ENCODE measurements around the gene ANKRD44. TPM values are rescaled to one million over a fixed set of nuclear protein-coding genes. Genes with fewer than 3 reads are reported as not detected.
A peak's percentile ranks its signal among the peaks of the same experiment; 100 is the strongest.

Gene ANKRD44
- total and polyA plus RNA-seq, 4 experiments from 2014 or later: 51.5 to 248 (median 158) TPM

GRCh38 chr2:196957881-196958525, 352.6 kb downstream of the ANKRD44 start:
- intact Hi-C loops (cut with micrococcal nuclease): no loop called here
- H3K27ac ChIP-seq (ENCODE audit: low read depth, low read length): no peak overlapping the region
- Mint-ChIP-seq H3K4me1 (peaks cover 0 to 5% (median 1%) of the 10 kb centered on the region in 4 donors), H3K27me3 (peaks cover 0 to 3% of the 10 kb centered on the region in 2 donors), H3K4me3 (no peak overlapping the region), H3K27ac (no peak overlapping the region), H3K9me3 (peaks cover 0 to 3% (median 0%) of the 10 kb centered on the region in 8 donors), H3K36me3 (peaks cover 0 to 2% of the 10 kb centered on the region in 2 donors)
- peaks cover 2% of the 10 kb centered on the region for H3K4me1 ChIP-seq (ENCODE audit: insufficient read depth, low read length)
- H3K27me3 ChIP-seq (ENCODE audit: insufficient read depth, low read length): no peaks in the 10 kb centered on the region
- ChIA-PET CTCF (ENCODE audit: partially characterized antibody) (no interaction called here), POLR2A (ENCODE audit: partially characterized antibody) (no interaction called here)
- H3K9me3 ChIP-seq (ENCODE audit: control insufficient read depth in 1 of 2, low read length in 2 of 2): no peaks in the 10 kb centered on the region
- no peak for DNase-seq
- H3K36me3 ChIP-seq (ENCODE audit: insufficient read depth, low read length): no peaks in the 10 kb centered on the region
- no peak overlapping the region for H3K4me3 ChIP-seq (ENCODE audit: low read length in 2 of 2)

DNA sequence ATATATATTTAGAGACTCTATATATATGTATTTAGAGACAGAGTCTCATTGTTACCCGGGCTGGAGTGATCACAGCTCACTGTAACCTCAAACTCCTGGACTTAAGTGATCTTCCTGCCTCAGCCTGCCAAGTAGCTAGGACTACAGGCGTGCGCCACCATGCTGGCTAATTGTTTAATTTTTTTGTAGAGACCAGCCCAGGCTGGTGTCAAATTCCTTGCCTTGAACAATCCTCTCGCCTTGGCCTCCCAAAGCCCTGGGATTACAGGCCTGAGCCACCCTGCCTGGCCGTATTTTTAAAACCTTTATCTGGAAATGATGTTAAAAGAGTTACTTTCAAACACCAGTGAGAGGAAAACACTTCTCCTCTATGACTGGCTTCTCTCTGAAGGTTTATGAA, 353.1 kb downstream of the ANKRD44 start:
- H3K4me1 Mint-ChIP-seq: peaks cover 0 to 3% (median 0%) of the 10 kb centered on the region in 4 donors
- Histone ChIP-seq H3K4me3 (ENCODE audit: low read length in 2 of 2) (no peak overlapping the region), H3K4me1 (ENCODE audit: insufficient read depth, low read length) (no peaks in the 10 kb centered on the region), H3K9me3 (ENCODE audit: control insufficient read depth in 1 of 2, low read length in 2 of 2) (no peaks in the 10 kb centered on the region), H3K36me3 (ENCODE audit: insufficient read depth, low read length) (no peaks in the 10 kb centered on the region), H3K27ac (ENCODE audit: low read depth, low read length) (no peak overlapping the region), H3K27me3 (ENCODE audit: insufficient read depth, low read length) (no peaks in the 10 kb centered on the region)
- ChIA-PET POLR2A (ENCODE audit: partially characterized antibody) (no interaction called here), CTCF (ENCODE audit: partially characterized antibody) (no interaction called here)
- intact Hi-C loops (cut with micrococcal nuclease): no loop called here
- peaks cover 0 to 3% (median 0%) of the 10 kb centered on the region in 8 donors for H3K9me3 Mint-ChIP-seq
- peaks cover 0 to 6% of the 10 kb centered on the region in 2 donors for H3K27me3 Mint-ChIP-seq
- no peak for DNase-seq
- H3K36me3 Mint-ChIP-seq: no peaks in the 10 kb centered on the region
- no peak overlapping the region for H3K27ac Mint-ChIP-seq
- H3K4me3 Mint-ChIP-seq: no peak overlapping the region

DNA sequence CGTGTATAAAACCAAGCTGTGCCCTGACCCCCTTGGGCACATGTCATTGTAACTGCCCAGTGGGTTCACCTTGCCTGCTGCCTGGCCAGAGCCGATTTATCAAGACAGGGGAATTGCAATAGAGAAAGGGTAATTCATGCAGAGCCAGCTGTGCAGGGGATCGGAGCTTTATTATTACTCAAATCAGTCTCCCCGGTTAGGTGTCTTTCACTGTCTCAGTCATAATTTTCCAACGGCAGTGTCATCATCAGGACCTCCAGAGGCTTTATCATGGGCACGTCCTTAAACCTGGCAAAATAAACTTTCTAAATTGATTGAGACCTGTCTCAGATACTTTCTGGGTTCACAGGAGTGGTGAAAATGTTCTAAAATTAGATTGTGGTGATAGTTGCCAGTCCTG, 354.5 kb downstream of the ANKRD44 start:
- ChIA-PET CTCF (ENCODE audit: partially characterized antibody) (no interaction called here), POLR2A (ENCODE audit: partially characterized antibody) (no interaction called here)
- H3K27ac ChIP-seq (ENCODE audit: low read depth, low read length): no peak overlapping the region
- Mint-ChIP-seq H3K27ac (no peak overlapping the region), H3K36me3 (no peaks in the 10 kb centered on the region), H3K4me1 (no peaks in the 10 kb centered on the region), H3K9me3 (peaks cover 0 to 3% (median 0%) of the 10 kb centered on the region in 8 donors), H3K27me3 (peaks cover 0 to 6% of the 10 kb centered on the region in 2 donors), H3K4me3 (no peak overlapping the region)
- intact Hi-C loops (cut with micrococcal nuclease): no loop called here
- H3K4me3 ChIP-seq (ENCODE audit: low read length in 2 of 2): no peak overlapping the region
- H3K4me1 ChIP-seq (ENCODE audit: insufficient read depth, low read length): no peaks in the 10 kb centered on the region
- no peaks in the 10 kb centered on the region for H3K36me3 ChIP-seq (ENCODE audit: insufficient read depth, low read length)
- no peak for DNase-seq
- H3K27me3 ChIP-seq (ENCODE audit: insufficient read depth, low read length): no peaks in the 10 kb centered on the region
- H3K9me3 ChIP-seq (ENCODE audit: control insufficient read depth in 1 of 2, low read length in 2 of 2): no peaks in the 10 kb centered on the region

DNA sequence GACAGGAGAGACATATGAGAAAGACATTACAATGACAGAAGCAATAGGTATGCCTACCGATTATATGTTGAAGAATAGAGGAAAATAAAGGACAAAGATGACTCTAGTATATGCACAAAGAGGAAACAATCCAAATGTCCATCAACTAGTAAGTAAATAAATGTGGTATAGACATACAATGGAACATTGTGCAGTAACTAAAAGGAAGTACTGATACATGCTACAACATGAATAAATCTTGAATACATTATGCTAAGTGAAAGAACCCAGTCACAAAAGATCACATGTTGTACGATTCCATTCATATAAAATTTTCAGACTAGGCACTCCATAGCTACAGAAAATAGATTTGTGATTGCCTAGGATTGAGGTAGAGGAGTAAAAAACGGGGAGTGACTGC, 355.5 kb downstream of the ANKRD44 start:
- Mint-ChIP-seq H3K9me3 (peaks cover 0 to 3% (median 0%) of the 10 kb centered on the region in 8 donors), H3K4me3 (no peak overlapping the region), H3K27me3 (peaks cover 0 to 7% of the 10 kb centered on the region in 2 donors), H3K36me3 (no peaks in the 10 kb centered on the region), H3K27ac (no peak overlapping the region), H3K4me1 (no peaks in the 10 kb centered on the region)
- POLR2A ChIA-PET (ENCODE audit: partially characterized antibody): no interaction called here
- Histone ChIP-seq H3K4me1 (ENCODE audit: insufficient read depth, low read length) (no peaks in the 10 kb centered on the region), H3K27ac (ENCODE audit: low read depth, low read length) (no peak overlapping the region), H3K36me3 (ENCODE audit: insufficient read depth, low read length) (no peaks in the 10 kb centered on the region), H3K4me3 (ENCODE audit: low read length in 2 of 2) (no peak overlapping the region), H3K27me3 (ENCODE audit: insufficient read depth, low read length) (no peaks in the 10 kb centered on the region), H3K9me3 (ENCODE audit: control insufficient read depth in 1 of 2, low read length in 2 of 2) (no peaks in the 10 kb centered on the region)
- intact Hi-C loops (cut with micrococcal nuclease): no loop called here
- no peak for DNase-seq
- CTCF ChIA-PET (ENCODE audit: partially characterized antibody): no interaction called here

- Mint-ChIP-seq H3K27me3 (peaks cover 0 to 10% of the 10 kb centered on the region in 2 donors), H3K9me3 (peaks cover 0 to 3% (median 0%) of the 10 kb centered on the region in 8 donors), H3K4me3 (no peak overlapping the region), H3K36me3 (no peaks in the 10 kb centered on the region), H3K4me1 (no peaks in the 10 kb centered on the region), H3K27ac (no peak overlapping the region)
- ChIA-PET CTCF (ENCODE audit: partially characterized antibody) (no interaction called here), POLR2A (ENCODE audit: partially characterized antibody) (no interaction called here)
- Histone ChIP-seq H3K27me3 (ENCODE audit: insufficient read depth, low read length) (no peaks in the 10 kb centered on the region), H3K9me3 (ENCODE audit: control insufficient read depth in 1 of 2, low read length in 2 of 2) (no peaks in the 10 kb centered on the region), H3K4me3 (ENCODE audit: low read length in 2 of 2) (no peak overlapping the region), H3K36me3 (ENCODE audit: insufficient read depth, low read length) (no peaks in the 10 kb centered on the region), H3K4me1 (ENCODE audit: insufficient read depth, low read length) (no peaks in the 10 kb centered on the region), H3K27ac (ENCODE audit: low read depth, low read length) (no peak overlapping the region)
- DNase-seq: no peak
- intact Hi-C loops (cut with micrococcal nuclease): no loop called here
Measured at GRCh38 chr2:196954001-196954400, 356.6 kb downstream of the ANKRD44 start.

GRCh38 chr2:196952936-196953335, 357.6 kb downstream of the ANKRD44 start:
- Mint-ChIP-seq H3K4me1 (no peaks in the 10 kb centered on the region), H3K36me3 (no peaks in the 10 kb centered on the region), H3K4me3 (no peak overlapping the region), H3K27me3 (peaks cover 0 to 11% of the 10 kb centered on the region in 2 donors), H3K27ac (no peak overlapping the region), H3K9me3 (peaks cover 0 to 2% (median 0%) of the 10 kb centered on the region in 8 donors)
- H3K9me3 ChIP-seq (ENCODE audit: control insufficient read depth in 1 of 2, low read length in 2 of 2): no peaks in the 10 kb centered on the region
- ChIA-PET CTCF (ENCODE audit: partially characterized antibody) (interaction anchor here (0.6 to 0.7 kb wide), 2 partner anchors 12 to 495 kb away, joined by 3 read pairs; no protein-coding TSS in a partner anchor), POLR2A (ENCODE audit: partially characterized antibody) (no interaction called here)
- intact Hi-C loops (cut with micrococcal nuclease): no loop called here
- H3K27me3 ChIP-seq (ENCODE audit: insufficient read depth, low read length): no peaks in the 10 kb centered on the region
- no peaks in the 10 kb centered on the region for H3K4me1 ChIP-seq (ENCODE audit: insufficient read depth, low read length)
- H3K4me3 ChIP-seq (ENCODE audit: low read length in 2 of 2): no peak overlapping the region
- H3K27ac ChIP-seq (ENCODE audit: low read depth, low read length): no peak overlapping the region
- no peaks in the 10 kb centered on the region for H3K36me3 ChIP-seq (ENCODE audit: insufficient read depth, low read length)
- DNase-seq: no peak

- H3K36me3 ChIP-seq (ENCODE audit: insufficient read depth, low read length): no peaks in the 10 kb centered on the region
- Mint-ChIP-seq H3K9me3 (peaks cover 0 to 2% (median 0%) of the 10 kb centered on the region in 8 donors), H3K36me3 (no peaks in the 10 kb centered on the region), H3K4me3 (no peak overlapping the region), H3K27ac (peak overlapping the region in 1 of 7 donors; percentile 63), H3K27me3 (peaks cover 0 to 11% of the 10 kb centered on the region in 2 donors), H3K4me1 (no peaks in the 10 kb centered on the region)
- H3K27me3 ChIP-seq (ENCODE audit: insufficient read depth, low read length): no peaks in the 10 kb centered on the region
- no peak overlapping the region for H3K4me3 ChIP-seq (ENCODE audit: low read length in 2 of 2)
- no peaks in the 10 kb centered on the region for H3K9me3 ChIP-seq (ENCODE audit: control insufficient read depth in 1 of 2, low read length in 2 of 2)
- intact Hi-C loops (cut with micrococcal nuclease): no loop called here
- CTCF ChIA-PET (ENCODE audit: partially characterized antibody): no interaction called here
- POLR2A ChIA-PET (ENCODE audit: partially characterized antibody): no interaction called here
- no peaks in the 10 kb centered on the region for H3K4me1 ChIP-seq (ENCODE audit: insufficient read depth, low read length)
- H3K27ac ChIP-seq (ENCODE audit: low read depth, low read length): no peak overlapping the region
- DNase-seq: no peak
Measured at GRCh38 chr2:196951973-196952372, 358.6 kb downstream of the ANKRD44 start.

Data from CD4-positive, alpha-beta memory T cell (primary cell).